CD4-positive, alpha-beta T cell treated with Interleukin-1 beta for 1 hour (primary cell): ENCODE measurements around the gene SHROOM2.
A peak's percentile ranks its signal among the peaks of the same experiment; 100 is the strongest.

Experiments
- DNase-seq, 2 donors: peaks; one replicate each; pipeline ENCODE4 v3.0.0-alpha.2; 2020 to 2022

The SHROOM2 gene

GRCh38 chrX:9952300-9952699 is 166.1 kb downstream of the SHROOM2 start:
- no peak for DNase-seq

DNA sequence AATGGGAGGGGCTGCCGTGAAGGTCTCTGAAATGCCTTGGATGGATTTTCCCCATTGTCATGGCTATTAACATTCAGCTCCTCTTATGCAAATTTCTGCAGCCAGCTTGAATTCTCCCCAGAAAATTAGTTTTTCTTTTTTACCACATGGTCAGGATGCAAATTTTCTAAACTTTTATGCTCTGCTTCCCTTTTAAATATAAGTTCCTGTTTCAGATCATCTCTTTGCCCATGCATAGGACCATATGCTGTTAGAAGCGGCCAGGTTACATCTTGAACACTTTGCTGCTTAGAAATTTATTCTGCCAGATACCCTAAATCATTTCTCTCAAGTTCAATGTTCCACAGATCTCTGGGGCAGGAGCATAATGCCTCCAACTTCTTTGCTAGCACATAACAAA is 167.2 kb downstream of the SHROOM2 start:
- no peak for DNase-seq

DNA sequence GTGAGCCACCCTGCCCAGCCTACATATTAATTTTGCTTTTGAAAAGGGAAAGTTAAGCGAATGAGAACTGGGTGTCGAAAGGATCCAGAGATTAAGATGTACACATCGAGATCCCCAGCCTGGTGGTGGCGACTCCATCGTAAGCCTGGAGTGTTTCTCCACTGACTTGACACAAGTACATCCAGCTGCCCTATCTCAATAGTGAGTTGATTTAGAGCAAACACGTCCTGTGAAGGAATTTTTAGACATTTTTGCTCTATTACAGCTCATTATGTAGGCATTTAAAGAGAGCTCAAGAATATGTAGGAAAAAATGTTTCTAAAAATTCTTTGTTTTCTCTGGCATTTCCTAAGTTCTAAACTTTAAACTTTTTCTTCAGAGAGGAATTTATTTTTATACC is 169.3 kb downstream of the SHROOM2 start:
- DNase-seq: no peak

- no peak for DNase-seq
Observed at GRCh38 chrX:9957743-9958142, 171.5 kb downstream of the SHROOM2 start.

DNA sequence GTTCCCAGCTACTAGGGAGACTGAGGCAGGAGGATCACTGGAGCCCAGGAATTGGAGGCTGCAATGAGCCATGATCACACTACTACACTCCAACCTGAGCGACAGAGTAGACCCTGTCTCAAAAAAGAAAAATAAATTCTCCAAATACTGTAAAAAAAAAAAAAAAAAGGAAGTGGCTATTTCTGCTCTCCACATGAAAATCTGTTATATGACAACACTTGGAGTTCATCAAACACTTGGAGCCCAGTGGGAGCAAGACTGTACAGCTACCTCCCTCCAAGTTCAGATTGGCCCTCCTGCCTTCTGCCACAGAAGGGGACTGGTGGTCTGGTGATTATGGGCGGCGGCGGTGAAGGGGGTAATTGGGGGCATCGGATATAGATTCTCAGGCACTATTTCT is 172.0 kb downstream of the SHROOM2 start:
- no peak for DNase-seq

- DNase-seq: no peak
Observed at GRCh38 chrX:9961750-9962149, 175.5 kb downstream of the SHROOM2 start.

- DNase-seq: no peak
Observed at GRCh38 chrX:9966775-9967408, 180.7 kb downstream of the SHROOM2 start, which contains the start of gene CLDN34. Gene CLDN34 (plus strand): TSS chrX:9967358. CDS start chrX:9967358, 0 bp downstream.

GRCh38 chrX:9977635-9978034 is 191.4 kb downstream of the SHROOM2 start:
- no peak for DNase-seq

DNA sequence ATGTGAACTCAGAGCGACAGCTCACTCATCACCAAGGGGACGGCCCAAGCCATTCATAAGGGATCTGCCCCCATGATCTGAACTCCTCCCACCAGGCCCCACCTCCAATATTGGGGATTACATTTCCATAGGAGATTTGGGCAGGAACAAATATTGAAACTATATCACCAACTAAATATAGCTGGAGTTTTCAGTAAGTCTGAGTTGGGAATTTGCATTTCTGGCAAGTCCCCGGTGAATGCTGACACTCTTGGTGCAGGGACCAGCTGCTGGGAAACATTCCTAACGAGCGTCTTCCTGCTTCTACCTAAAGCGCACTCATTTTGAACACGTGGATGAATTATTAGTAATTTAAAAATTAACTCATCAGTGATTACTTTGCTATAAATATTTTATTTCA is 194.2 kb downstream of the SHROOM2 start:
- no peak for DNase-seq

GRCh38 chrX:9980927-9981326 is 194.7 kb downstream of the SHROOM2 start:
- DNase-seq: no peak

GRCh38 chrX:9983441-9983840 is 197.2 kb downstream of the SHROOM2 start:
- DNase-seq: no peak

- DNase-seq: no peak
Observed at GRCh38 chrX:9983846-9984245, 197.6 kb downstream of the SHROOM2 start.

DNA sequence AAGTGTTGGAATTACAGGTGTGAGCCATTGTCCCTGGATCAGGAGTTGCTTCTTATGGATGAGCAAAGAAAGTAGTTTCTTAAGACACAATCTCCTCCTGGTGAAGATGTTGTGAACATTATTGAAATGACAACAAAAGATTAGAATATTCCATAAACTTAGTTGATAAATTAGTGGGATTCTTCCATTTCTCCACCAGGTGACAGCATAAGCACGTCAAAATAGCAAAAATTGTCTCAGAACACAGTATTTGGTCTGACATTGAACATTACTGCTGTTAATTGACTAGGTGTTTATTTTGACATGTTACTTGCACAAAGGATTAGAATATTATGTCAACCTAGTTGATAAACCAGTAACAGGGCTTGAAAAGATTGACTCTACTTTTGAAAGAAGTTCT is 202.5 kb downstream of the SHROOM2 start:
- DNase-seq: no peak

DNA sequence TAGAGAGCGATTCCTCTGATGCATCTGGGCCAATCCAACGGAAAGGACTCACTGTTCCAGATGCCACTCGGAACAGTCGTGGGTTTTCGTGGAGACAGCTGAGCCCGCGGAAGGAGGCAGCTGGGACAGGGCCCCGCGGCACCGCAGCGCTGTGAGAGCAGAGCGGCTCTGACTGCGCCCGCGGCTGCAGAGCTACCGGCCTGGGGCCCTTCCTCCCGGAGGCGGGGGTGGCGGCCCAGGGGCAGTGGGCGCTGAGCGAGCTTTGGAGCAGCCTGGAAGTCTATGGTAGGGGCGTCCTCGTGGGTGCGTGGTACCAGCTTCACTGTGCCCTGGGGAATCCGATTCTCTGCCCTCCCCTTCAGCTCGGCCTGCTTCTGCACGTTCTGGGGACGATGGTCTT is 205.8 kb downstream of the SHROOM2 start:
- DNase-seq: no peak

GRCh38 chrX:9992724-9993123 is 206.5 kb downstream of the SHROOM2 start:
- no peak for DNase-seq

DNA sequence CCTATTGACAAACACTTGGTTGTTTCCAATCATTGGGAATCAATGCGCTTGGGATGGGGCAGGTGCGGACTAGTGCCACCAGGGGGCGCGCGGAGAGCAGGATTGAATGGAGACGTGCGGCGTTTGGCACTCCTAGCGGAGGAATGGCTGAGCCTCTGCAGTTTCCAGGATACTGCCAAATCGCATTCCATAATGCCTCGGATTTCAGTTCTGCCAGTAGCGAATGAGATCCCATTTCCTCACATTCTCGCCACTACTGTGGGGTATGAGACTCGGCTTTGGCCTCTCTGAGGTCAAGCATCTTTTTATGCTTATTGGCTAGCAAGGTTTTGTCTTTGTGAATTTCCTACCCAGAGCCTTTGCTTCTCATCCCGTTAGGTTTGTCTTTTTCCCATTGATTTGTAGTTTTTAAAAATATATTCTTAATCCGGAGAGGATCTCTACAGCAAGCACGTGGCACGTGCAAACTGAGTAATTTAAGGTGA is 209.7 kb downstream of the SHROOM2 start:
- DNase-seq: peak; percentile 67 to 74

DNA sequence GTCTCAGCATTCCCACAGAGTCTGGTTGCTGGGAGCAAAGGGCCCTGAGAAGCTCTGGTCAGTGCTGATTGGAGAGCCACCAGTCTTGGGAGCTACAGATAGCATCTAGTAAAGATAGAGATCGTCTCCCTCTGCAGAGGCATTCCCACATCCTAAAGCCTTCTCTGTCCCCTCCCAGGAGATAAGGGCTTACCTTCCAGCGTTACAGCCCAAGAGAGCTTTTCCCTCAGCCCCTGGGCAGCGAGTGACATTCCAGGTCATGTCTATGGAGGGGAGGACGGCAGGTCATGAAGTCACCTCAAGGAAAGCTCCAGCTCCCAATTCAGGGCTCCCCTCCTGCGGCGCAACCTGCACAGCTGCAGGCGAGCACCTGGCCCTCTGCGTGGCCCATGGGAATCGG is 210.8 kb downstream of the SHROOM2 start:
- DNase-seq: no peak

DNA sequence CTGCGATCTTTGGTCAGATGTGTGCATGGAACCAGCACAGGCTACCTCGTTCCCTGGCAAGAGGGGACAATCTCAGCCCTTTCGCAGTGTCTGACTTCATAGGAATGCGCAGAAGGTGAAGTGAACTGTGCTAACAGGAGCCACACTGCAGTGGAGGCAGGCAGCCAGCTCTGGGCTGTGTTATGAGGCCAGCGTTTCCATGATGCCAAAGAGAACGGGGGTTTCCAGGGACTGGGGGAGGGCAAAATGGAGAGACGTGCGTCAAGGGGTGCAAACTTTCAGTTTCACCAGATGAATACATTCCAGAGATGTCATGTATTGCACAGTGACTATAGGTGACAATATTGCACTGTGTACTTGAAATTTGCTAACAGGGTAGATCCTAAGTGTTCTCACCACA is 211.3 kb downstream of the SHROOM2 start:
- peak in 1 of 2 donors; percentile 25 for DNase-seq
